NK-92 treated with Interleukin-12 subunit alpha and Interleukin-12 subunit beta, amount 100 ng/mL, for 24 hours (cell line): ENCODE results near the gene CGB8.
"Not testable (repeated sequence)": the region's sequence is repeated elsewhere in the genome, so short reads cannot be mapped to it uniquely, and the experiment has no call there.

ENCODE experiments used
- DNase-seq: peaks from one replicate; lab custom pipeline; 2025; lab: John Stamatoyannopoulos, UW

CGB8 gene

DNA sequence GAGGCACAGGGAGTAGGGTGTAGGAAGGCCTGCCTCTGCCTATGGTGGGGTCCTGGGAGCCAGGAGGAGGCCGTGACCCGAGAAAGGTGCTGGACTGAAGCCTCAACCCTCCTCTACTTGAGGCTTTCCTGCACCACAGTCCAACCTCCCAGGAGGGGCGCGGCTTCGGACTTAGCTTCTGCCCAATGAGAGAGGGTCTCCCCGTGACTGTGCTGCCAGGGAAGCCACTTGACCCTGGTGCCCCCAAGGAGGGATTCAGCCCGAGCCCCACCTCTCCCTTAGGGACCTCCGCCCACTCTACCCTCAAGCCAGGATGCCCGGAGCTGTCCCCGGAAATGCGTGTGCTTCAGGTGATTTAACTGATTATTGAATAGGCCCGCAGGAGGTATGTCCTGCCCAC, at the start of gene CGB8:
CGB8 (minus strand) TSS at position 101 of the 400 bp plus-strand sequence. CDS start 372 bp downstream, outside the sequence.
- DNase-seq, result not testable (repeated sequence)

DNA sequence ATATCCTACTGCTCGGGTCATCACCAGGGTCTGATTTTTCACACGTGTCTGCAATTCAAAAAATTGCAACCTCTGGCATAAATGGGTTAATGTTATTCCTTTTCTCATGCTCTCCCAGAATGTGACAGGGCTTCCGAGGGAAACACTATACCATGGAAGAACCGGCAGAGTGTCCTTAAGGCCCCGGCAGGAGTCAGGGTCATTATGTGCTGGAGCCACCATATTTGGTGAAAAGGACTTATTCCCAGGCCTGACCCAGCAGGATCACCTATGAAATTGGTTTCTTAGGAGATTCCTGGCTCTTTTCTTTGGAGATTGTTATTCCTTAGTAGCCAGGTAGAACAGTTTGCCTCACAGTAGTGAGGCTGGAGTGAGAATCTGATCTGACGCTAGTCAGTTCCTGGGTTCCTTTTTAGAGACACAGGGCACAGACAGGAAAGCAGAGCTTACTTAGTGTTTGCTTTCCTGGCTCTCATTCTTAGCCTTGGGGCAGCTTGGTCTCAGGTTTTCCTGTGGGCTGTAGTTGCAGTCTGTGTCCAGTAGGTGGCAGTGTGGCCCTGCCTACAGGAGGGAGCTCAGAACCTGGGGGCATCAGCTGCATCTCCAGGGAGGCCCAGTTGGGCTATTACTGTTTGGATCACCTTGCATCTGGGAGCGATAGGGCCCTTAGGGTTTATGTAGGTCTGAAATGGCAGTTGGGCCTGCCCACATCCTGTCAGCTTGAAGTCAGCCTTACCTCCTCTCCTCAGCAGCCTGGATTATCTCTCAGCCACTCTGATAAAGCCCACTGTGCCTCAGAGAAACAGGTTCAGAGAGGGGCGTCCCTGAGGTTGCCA, 48.8 kb upstream of the CGB8 start:
- peak; percentile 22 for DNase-seq

DNA sequence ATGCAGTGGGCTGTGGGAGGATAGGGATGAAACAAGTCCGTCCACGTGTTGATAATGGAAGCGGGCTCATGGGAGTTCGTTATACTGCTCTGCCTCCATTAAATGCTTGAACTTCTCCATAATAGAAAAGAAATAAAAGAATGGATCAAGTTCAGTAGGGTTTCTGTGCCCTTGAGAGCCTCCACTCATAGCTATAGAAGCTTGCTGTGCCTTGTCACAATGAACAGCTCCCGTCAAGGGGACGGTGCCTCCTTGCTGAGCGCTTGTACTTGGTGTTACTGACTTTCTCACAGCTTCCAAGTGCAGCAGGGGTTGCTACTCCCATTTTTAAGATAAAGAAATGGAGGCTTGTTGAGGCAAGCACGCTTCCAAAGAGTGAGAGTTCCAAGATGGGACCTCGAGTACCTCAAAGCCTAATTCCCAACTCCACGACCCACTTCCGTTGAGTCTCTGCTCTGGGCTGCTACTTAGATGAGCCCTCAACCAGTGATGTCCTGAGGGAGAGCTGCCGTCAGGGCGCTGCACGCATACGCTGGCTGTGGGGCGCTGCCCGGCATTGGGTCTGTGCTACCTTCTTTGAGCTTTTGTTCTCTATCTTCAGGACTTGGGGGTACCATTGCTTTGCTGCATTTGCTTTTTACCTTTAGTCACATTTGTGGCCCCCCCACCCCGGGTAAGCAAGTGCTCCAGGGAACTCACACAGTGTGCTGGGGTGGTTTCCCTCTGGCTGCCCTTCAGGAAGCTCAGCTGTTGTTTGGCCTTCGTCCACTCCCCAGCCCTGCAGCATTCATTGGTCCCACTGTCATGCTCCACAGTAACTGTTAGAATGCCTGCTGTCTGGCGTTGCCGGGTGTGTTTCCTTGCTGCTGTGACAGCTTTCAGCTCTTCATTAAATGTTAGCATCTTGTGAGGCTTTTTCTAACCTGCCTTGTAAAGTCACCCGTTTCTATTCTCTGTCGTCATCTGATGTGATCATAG, 45.9 kb upstream of the CGB8 start:
- no peak for DNase-seq

DNA sequence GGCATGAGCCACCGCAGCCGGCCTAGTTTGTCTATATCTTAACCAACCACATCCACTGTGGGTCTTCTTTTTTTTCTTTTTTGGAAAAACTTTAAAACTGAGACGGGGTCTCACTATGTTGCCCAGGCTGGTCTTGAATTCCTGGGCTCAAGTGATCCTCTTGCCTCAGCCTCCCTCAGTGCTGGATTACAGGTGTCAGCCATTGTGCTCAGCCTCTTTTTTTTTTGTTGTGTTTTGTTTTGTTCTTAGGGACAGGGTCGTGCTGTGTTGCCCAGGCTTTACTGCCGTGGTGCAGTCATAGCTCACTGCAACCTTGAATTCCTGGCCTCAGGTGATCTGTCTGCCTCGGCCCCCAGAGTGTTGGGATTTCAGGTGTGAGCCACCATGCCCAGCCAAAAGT, 43.8 kb upstream of the CGB8 start:
- DNase-seq, result no peak

DNA sequence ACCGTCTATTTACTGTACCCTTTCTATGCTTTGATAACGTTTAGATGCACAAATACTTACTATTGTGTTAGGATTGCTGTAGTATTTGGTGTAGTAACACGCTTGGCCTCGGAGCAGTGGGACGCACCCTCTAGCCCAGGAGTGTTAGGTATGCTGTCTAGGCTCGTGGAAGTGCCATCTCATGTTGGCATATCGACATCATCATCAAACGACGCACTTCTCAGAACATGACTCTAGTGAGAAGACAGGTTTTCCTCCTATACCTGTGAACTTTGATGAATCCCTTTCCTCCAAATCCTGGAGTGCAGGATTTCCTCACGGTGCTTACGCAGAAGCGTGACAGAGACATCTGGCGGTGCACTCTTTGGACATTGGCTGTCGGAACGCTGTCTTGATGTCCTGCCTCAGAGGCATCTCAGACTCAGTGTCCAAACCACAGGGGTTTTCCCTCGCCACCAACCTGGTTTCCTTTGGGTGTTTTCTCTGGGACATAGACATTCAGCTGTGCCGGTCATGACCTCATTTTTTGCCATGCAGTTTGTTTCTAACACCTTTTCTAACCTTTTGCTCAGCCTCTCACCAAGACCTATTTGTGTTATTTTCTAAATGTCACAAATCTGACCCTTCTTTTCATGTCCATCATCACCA, 42.6 kb upstream of the CGB8 start:
- no peak for DNase-seq

GRCh38 chr19:49086296-49086695, 37.4 kb upstream of the CGB8 start:
- DNase-seq, result no peak

- DNase-seq, result no peak
These were observed 36.9 kb upstream of the CGB8 start for GRCh38 chr19:49085868-49086232.

DNA sequence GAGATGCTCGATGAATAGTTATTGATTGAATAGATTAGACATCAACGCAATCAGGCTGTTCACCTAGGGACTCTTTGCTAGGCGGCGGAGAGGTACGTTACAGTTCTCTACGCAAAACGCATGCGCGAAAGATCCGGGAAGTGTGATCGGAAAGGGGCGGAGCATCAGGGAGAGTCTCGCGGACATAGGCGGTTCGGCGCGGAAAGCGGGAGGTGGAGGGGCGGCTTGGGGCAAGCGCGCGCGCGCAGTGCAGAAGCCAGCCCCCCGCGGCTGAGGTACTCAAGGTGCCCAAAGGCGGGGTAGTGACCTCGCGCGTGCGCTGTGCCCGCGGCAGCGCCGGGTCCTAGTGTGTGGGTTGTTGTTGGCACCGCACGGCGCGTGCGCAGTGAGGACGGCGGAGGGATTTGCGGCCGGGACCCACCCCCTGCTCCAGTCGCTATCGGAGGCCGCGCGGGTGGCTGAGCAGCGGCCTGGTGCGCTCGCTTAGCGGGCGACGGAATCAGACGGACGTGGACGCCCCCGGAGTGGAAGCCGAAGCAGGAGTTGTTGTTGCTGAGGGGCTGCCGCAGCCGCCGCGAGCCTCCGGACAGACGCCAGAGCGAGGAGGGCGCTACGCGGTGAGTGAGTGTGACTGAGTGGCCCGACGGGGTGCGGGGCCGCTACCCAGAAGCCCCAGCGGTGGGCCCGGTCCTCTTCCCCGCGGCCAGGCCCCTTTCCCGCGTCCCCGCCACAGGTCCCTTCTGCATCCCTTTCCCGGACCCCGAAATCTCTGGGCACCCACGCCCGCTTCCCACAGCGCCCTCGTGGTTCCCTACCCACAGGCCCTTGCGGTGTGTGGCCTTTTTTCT, 36.3 kb upstream of the CGB8 start, which contains the start of gene SNRNP70:
SNRNP70 (plus strand) TSS at position 432 of the 848 bp plus-strand sequence. CDS start 964 bp downstream, outside the sequence.
- peak; percentile 99 for DNase-seq

- no peak for DNase-seq
These were observed 35.5 kb upstream of the CGB8 start for GRCh38 chr19:49084206-49085019.

GRCh38 chr19:49081273-49081672, 32.4 kb upstream of the CGB8 start:
- DNase-seq, result no peak

- DNase-seq, result no peak
These were observed 31.5 kb upstream of the CGB8 start for GRCh38 chr19:49080392-49080791.

DNA sequence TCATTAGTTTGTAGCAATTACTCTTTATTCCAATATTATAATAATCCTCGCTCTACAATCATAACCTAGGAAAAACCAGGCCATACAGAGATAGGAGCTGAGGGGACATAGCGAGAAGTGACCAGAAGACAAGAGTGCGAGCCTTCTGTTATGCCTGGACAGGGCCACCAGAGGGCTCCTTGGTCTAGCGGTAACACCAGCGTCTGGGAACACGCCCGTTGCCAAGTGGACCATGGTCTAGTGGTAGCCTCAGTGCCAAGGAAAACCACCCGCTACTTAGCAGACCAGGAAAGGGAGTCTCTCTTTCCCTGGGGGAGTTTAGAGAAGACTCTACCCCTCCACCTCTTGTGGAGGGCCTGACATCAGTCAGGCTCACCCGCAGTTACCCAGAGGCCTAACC, 26.0 kb upstream of the CGB8 start:
- DNase-seq, result not testable (repeated sequence)

DNA sequence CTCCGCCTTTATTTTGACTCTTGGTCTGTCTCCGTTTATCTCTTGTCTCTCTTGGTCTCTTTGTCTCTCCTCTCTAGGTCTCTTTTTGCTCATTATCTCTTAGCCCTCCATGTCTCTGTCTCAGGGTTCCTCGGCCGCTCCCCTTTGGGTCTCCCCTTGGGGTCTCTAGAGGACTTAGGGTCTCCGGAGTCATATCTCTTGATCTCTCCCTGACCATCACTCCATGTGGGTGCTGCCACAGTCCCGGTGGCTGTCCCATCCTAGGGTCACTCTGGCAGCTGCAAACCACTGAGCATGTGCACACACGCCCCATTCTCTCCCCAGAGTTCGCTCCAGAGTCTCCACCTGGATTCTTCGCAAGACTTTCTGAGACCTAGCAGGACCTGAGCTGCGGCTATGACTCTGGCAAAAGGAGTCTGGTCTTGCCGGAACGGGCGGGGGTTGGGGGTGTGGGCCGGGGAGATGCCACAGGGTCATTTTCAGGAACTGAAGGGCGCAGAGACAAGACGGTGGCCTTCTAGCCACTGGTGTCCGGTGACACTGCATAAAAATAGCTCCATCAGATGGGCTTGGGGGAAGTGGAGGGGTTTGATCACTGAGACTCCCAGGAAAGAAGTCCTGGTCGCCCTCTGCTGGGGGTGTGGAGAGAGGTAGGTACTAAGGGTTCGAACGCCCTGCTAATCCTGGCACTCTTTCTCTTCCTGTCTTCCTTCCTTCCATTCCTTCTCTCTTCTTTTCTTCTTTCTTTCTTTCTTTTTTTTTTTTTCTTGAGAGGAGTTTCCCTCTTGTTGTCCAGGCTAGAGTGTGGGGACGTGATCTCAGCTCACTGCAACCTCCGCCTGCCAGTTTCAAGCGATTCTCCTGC, 24.8 kb upstream of the CGB8 start:
- no peak for DNase-seq

DNA sequence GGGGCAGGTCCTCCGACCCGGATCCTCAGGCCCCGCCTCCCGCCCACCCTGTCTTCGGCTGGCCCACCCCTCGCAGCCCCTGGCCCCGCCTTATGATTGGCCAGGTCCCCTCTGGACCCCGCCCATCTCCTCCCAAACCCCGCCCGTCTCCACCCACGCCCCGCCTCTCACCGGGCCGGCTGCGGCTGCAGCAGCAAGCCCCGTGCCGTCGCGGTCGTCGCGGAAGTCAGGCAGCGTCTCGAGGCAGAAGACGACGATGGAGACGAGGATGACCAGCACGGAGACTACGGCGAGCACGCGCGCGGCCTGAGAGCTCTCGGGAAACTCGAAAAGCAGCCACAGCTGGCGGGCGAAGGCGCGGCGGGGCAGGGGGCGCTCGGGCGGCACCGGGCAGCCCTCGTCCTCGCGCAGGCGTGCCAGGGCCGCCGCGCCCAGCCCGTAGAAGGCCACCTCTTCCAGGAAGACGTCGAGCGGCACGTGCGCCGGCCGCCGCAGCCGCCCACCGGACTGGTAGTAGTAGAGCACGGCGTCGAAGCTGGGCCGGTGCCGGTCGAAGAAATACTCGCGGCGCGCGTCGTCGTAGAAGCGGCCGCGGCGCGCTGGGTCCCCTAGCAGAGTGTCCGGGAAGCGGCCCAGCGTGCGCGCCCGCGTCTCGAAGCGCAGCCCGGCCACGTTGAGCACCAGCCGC, 23.1 kb upstream of the CGB8 start:
- no peak for DNase-seq

DNA sequence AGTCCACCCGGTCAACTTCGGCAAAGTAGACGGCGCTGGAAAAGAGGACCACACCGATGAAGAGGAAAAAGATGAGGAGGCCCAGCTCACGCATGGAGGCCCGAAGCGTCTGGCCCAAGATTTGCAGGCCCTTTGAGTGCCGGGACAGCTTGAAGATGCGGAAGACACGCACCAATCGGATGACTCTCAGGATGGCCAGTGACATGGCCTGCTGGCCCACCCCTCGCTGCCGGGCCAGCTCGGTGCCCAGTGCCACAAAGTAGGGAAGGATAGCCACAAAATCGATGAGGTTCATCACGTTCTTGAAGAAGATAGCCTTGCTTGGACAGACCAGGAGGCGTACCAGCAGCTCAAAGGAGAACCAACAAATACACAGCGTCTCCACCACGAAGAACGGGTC, 21.5 kb upstream of the CGB8 start:
- DNase-seq, result no peak

DNA sequence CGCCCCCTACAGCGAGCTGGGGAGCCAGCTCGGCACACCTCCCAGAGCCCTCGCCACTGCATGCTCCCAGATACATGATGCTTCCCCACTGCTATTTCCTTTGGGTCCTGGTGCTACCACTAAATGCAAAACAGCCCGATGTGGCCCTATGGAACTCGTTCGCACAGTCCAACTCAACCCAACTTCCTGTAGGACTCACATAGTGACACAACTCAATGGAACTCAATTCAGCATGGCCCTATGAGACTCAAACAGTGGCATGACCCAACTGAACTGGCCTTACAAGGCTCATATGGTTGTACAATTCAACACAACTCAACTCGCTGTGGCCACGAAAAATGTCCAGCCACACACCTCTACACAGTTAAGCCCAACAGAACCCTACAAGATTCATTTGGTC, 20.1 kb upstream of the CGB8 start:
- DNase-seq, result no peak

DNA sequence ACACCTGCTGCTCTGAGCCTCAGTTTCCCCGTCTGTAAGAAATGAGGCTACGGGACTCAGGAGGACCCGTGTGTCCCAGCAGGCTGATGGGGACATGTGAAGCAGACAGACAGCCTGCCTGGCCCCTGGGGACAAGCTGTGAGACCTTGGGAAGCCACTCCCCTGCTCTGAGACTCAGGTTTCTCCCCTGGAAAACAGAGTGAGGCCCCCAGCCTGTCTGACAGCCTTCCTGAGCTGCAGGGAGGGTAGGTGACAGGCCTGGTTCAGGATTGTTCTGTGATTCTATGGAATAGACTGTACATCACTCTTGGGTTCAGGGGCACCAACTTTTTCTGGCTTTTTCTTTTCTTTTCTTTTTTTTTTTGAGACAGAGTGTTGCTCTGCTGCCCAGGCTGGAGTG, 18.6 kb upstream of the CGB8 start:
- no peak for DNase-seq

DNA sequence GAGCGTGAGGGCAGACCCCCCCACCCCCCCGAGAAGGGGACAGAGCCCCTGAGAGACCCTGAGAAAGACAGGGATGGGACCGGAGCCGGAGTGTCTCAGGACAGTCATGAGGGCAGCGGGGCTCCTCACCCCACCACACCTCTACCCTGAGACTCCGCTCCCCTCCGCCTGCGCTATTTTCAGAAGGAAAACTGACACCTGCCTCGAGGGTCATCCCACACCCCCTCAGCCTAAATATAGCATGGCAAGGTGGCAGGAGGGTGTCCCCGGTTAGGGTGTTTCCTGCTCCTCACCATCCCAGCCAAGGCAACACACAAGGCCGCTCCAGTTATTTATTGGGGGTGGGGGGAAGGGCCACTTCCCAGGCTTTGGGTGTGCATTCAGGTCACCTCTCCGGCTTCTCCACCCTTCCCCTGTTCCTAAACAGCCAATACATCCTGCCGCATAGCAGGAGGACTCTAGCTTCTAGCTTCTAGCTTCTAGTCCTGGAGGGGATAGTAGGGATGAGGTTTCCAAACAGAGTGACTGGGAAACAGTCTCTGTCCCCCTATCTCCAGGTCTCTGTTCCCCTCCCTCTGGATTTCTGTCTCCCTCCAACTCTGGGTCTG, 17.1 kb upstream of the CGB8 start:
- no peak for DNase-seq
